T-helper 17 cell (primary cell): Measurements from ENCODE around the gene SIRPA. TPM values are rescaled to one million over a fixed set of nuclear protein-coding genes. Genes with fewer than 3 reads are reported as not detected.
A peak's percentile ranks its signal among the peaks of the same experiment; 100 is the strongest.

ENCODE experiments used
- ATAC-seq: fragments of 150-1000 bp; cut with Tn5 transposase; 2 replicates; pipeline ENCODE4 v1.10.0; 2021; ENCODE audit warnings: mild to moderate bottlenecking, moderate library complexity
- DNase-seq, 3 donors: peaks; one replicate each; pipeline versions ENCODE4 v3.0.0 to v3.0.0-alpha.2; 2020 to 2021
- H3K9me3 ChIP-seq: one replicate; pipeline ENCODE4 v1.7.0; 2013; ENCODE audit warnings: low read length, mild to moderate bottlenecking; ENCODE audit not compliant: control insufficient read depth, poor library complexity, severe bottlenecking
- H3K27ac Mint-ChIP-seq: one replicate; pipeline ENCODE4 v1.8.0; 2022; ENCODE audit warnings: mild to moderate bottlenecking, moderate library complexity, mixed read lengths
- H3K27me3 Mint-ChIP-seq: one replicate; pipeline ENCODE4 v1.8.0; 2022; ENCODE audit warnings: mixed read lengths
- H3K36me3 Mint-ChIP-seq: one replicate; pipeline ENCODE4 v1.8.0; 2022; ENCODE audit warnings: low read depth, mixed read lengths
- H3K4me1 Mint-ChIP-seq: one replicate; pipeline ENCODE4 v1.8.0; 2022; ENCODE audit warnings: mild to moderate bottlenecking, mixed read lengths
- H3K4me3 Mint-ChIP-seq: one replicate; pipeline ENCODE4 v1.8.0; 2022; ENCODE audit warnings: mild to moderate bottlenecking, moderate library complexity, mixed read lengths
- total RNA-seq, 4 donors: library from RNA in 2 of 4; stranded (reverse) in 2 of 4; gene quantifications; one replicate each; pipeline ENCODE4 v1.2.3 and lab custom pipeline; 2022 to 2026

The SIRPA gene
- total RNA-seq, 2 donors from 2014 or later = 0.86 to 2.6 TPM

- DNase-seq (no peak), ATAC-seq (no peak)
- Mint-ChIP-seq H3K27me3 (peaks cover 70% of the 10 kb centered on the region), H3K4me1 (peaks cover 17% of the 10 kb centered on the region), H3K27ac (peak overlapping the region; percentile 79), H3K36me3 (peaks cover 8% of the 10 kb centered on the region), H3K4me3 (no peak overlapping the region)
- H3K9me3 ChIP-seq = no peaks in the 10 kb centered on the region
These were observed 69.6 kb downstream of the SIRPA start for GRCh38 chr20:1964659-1965405.

GRCh38 chr20:1965520-1966351, 70.5 kb downstream of the SIRPA start:
- peak; percentile 41 to 73 (median 51) for DNase-seq
- H3K27me3 Mint-ChIP-seq = peaks cover 70% of the 10 kb centered on the region
- peak; percentile 87 for ATAC-seq
- H3K36me3 Mint-ChIP-seq = peaks cover 8% of the 10 kb centered on the region
- peak overlapping the region; percentile 79 for H3K27ac Mint-ChIP-seq
- peaks cover 17% of the 10 kb centered on the region for H3K4me1 Mint-ChIP-seq
- H3K4me3 Mint-ChIP-seq = peak overlapping the region; percentile 47
- no peaks in the 10 kb centered on the region for H3K9me3 ChIP-seq

- H3K27me3 Mint-ChIP-seq = peaks cover 55% of the 10 kb centered on the region
- H3K4me1 Mint-ChIP-seq = peaks cover 10% of the 10 kb centered on the region
- H3K27ac Mint-ChIP-seq = no peak overlapping the region
- no peak overlapping the region for H3K4me3 Mint-ChIP-seq
- no peak for DNase-seq
- H3K9me3 ChIP-seq = no peaks in the 10 kb centered on the region
- H3K36me3 Mint-ChIP-seq = peaks cover 1% of the 10 kb centered on the region
- ATAC-seq = no peak
These were observed 73.8 kb downstream of the SIRPA start for GRCh38 chr20:1968964-1969363.

GRCh38 chr20:1971893-1972586, 76.8 kb downstream of the SIRPA start:
- H3K9me3 ChIP-seq = no peaks in the 10 kb centered on the region
- ATAC-seq = no peak
- no peaks in the 10 kb centered on the region for H3K4me1 Mint-ChIP-seq
- no peak overlapping the region for H3K27ac Mint-ChIP-seq
- H3K36me3 Mint-ChIP-seq = peaks cover 2% of the 10 kb centered on the region
- peaks cover 58% of the 10 kb centered on the region for H3K27me3 Mint-ChIP-seq
- H3K4me3 Mint-ChIP-seq = no peak overlapping the region
- no peak for DNase-seq

- no peak for ATAC-seq
- DNase-seq = no peak
These were observed 78.6 kb downstream of the SIRPA start for GRCh38 chr20:1973601-1974440.

GRCh38 chr20:1975291-1975690, 80.1 kb downstream of the SIRPA start:
- Mint-ChIP-seq H3K4me3 (no peak overlapping the region), H3K36me3 (peaks cover 2% of the 10 kb centered on the region), H3K4me1 (no peaks in the 10 kb centered on the region), H3K27me3 (peaks cover 61% of the 10 kb centered on the region), H3K27ac (no peak overlapping the region)
- no peaks in the 10 kb centered on the region for H3K9me3 ChIP-seq
- no peak for ATAC-seq
- DNase-seq = no peak

More at GRCh38 chr20:1973601-1974440, 78.6 kb downstream of the SIRPA start:
- H3K27ac Mint-ChIP-seq = no peak overlapping the region
- peaks cover 2% of the 10 kb centered on the region for H3K36me3 Mint-ChIP-seq
- H3K9me3 ChIP-seq = no peaks in the 10 kb centered on the region
- H3K4me3 Mint-ChIP-seq = peak overlapping the region; percentile 41
- no peaks in the 10 kb centered on the region for H3K4me1 Mint-ChIP-seq
- H3K27me3 Mint-ChIP-seq = peaks cover 57% of the 10 kb centered on the region

- no peaks in the 10 kb centered on the region for H3K9me3 ChIP-seq
- ATAC-seq (no peak), DNase-seq (no peak)
- H3K4me1 Mint-ChIP-seq = no peaks in the 10 kb centered on the region
- H3K4me3 Mint-ChIP-seq = no peak overlapping the region
- H3K27me3 Mint-ChIP-seq = peaks cover 61% of the 10 kb centered on the region
- peaks cover 2% of the 10 kb centered on the region for H3K36me3 Mint-ChIP-seq
- H3K27ac Mint-ChIP-seq = no peak overlapping the region
These were observed 84.0 kb downstream of the SIRPA start for GRCh38 chr20:1979106-1979778.

- ATAC-seq = no peak
- peaks cover 1% of the 10 kb centered on the region for H3K4me1 Mint-ChIP-seq
- H3K4me3 Mint-ChIP-seq = no peak overlapping the region
These were observed 87.5 kb downstream of the SIRPA start for GRCh38 chr20:1982686-1983085.

GRCh38 chr20:1983301-1983700, 88.1 kb downstream of the SIRPA start:
- DNase-seq = no peak
- Mint-ChIP-seq H3K27me3 (peaks cover 77% of the 10 kb centered on the region), H3K27ac (no peak overlapping the region), H3K4me1 (peaks cover 2% of the 10 kb centered on the region), H3K36me3 (peaks cover 5% of the 10 kb centered on the region), H3K4me3 (no peak overlapping the region)
- no peak for ATAC-seq
- no peaks in the 10 kb centered on the region for H3K9me3 ChIP-seq

More at GRCh38 chr20:1982686-1983085, 87.5 kb downstream of the SIRPA start:
- Mint-ChIP-seq H3K36me3 (peaks cover 5% of the 10 kb centered on the region), H3K27ac (no peak overlapping the region), H3K27me3 (peaks cover 76% of the 10 kb centered on the region)
- no peaks in the 10 kb centered on the region for H3K9me3 ChIP-seq
- no peak for DNase-seq

- ATAC-seq (no peak), DNase-seq (no peak)
- H3K9me3 ChIP-seq = no peaks in the 10 kb centered on the region
- H3K36me3 Mint-ChIP-seq = peaks cover 9% of the 10 kb centered on the region
- H3K27me3 Mint-ChIP-seq = peaks cover 82% of the 10 kb centered on the region
- H3K27ac Mint-ChIP-seq = no peak overlapping the region
- no peak overlapping the region for H3K4me3 Mint-ChIP-seq
- peaks cover 10% of the 10 kb centered on the region for H3K4me1 Mint-ChIP-seq
These were observed 92.6 kb downstream of the SIRPA start for GRCh38 chr20:1987826-1988225.
